ENCODE results near the gene PRKCH.

PRKCH gene

GRCh38 chr14:61341275-61342206 lies 20.2 kb downstream of the PRKCH start:
- no peak for DNase-seq

GRCh38 chr14:61342486-61342885 lies 21.1 kb downstream of the PRKCH start:
- DNase-seq: no peak

- DNase-seq: no peak
Measured at GRCh38 chr14:61342932-61343331, 21.6 kb downstream of the PRKCH start.

GRCh38 chr14:61343471-61343870 lies 22.1 kb downstream of the PRKCH start:
- no peak for DNase-seq

GRCh38 chr14:61343991-61344405 lies 22.6 kb downstream of the PRKCH start:
- DNase-seq: no peak

- no peak for DNase-seq
Measured at GRCh38 chr14:61344437-61345150, 23.2 kb downstream of the PRKCH start.

GRCh38 chr14:61345151-61345482 lies 23.7 kb downstream of the PRKCH start:
- DNase-seq: no peak

GRCh38 chr14:61346221-61346620 lies 24.8 kb downstream of the PRKCH start:
- no peak for DNase-seq

- DNase-seq: no peak
Measured at GRCh38 chr14:61346793-61347192, 25.4 kb downstream of the PRKCH start.

- DNase-seq: no peak
Measured at GRCh38 chr14:61347826-61348443, 26.6 kb downstream of the PRKCH start.

- DNase-seq: no peak
Measured at GRCh38 chr14:61350427-61351270, 29.3 kb downstream of the PRKCH start.

- no peak for DNase-seq
Measured at GRCh38 chr14:61351477-61351876, 30.1 kb downstream of the PRKCH start.

GRCh38 chr14:61355892-61356325 lies 34.5 kb downstream of the PRKCH start:
- DNase-seq: peak; percentile 94

- no peak for DNase-seq
Measured at GRCh38 chr14:61357123-61357522, 35.7 kb downstream of the PRKCH start.

GRCh38 chr14:61358554-61359226 lies 37.3 kb downstream of the PRKCH start:
- DNase-seq: no peak

- DNase-seq: no peak
Measured at GRCh38 chr14:61360796-61361525, 39.6 kb downstream of the PRKCH start.

- DNase-seq: no peak
Measured at GRCh38 chr14:61362072-61362750, 40.8 kb downstream of the PRKCH start.

GRCh38 chr14:61364243-61364642 lies 42.9 kb downstream of the PRKCH start:
- DNase-seq: no peak

GRCh38 chr14:61365667-61366212 lies 44.4 kb downstream of the PRKCH start:
- no peak for DNase-seq

- DNase-seq: no peak
Measured at GRCh38 chr14:61368114-61368710, 46.8 kb downstream of the PRKCH start.

Measured in DMS53 (cell line).